PC-3 (cell line): Measurements from ENCODE around the gene LAD1. TPM values are rescaled to one million over a fixed set of nuclear protein-coding genes. Genes with fewer than 3 reads are reported as not detected.

ENCODE experiments used
- ATAC-seq: fragments of 200-7000 bp; cut with Tn5 transposase; 2 replicates; pipeline ENCODE4 v1.9.1; 2020; ENCODE audit warnings: mild to moderate bottlenecking, moderate library complexity
- BruUV-seq: library from RNA; stranded (reverse); fragments of 400-500 nt; replicated peaks from 2 replicates; lab custom pipeline; 2021; lab: Mats Ljungman, UMichigan
- CTCF ChIA-PET: fragments of 300-600 bp; sonication (Branson Sonifier 250); formaldehyde crosslinking; loops from one replicate; lab custom pipeline; 2022; ENCODE audit warnings: antibody characterized with exemption; lab: Charles Lee
- POLR2A ChIA-PET: fragments of 300-600 bp; sonication (Branson Sonifier 250); formaldehyde crosslinking; loops from one replicate; lab custom pipeline; 2022; ENCODE audit warnings: antibody characterized with exemption; ENCODE audit not compliant: unreplicated experiment; lab: Charles Lee
- DNase-seq: peaks from one replicate; pipeline ENCODE4 v3.0.0-alpha.2; 2015
- H2AFZ ChIP-seq: fragments of 300-600 bp; sonication (generic); 2 replicates; pipeline ENCODE4 v1.6.0; 2016; ENCODE audit warnings: antibody characterized with exemption, low read length
- H3F3A ChIP-seq: fragments of 300-600 bp; sonication (generic); one replicate; pipeline ENCODE4 v1.6.0; 2017; ENCODE audit warnings: antibody characterized with exemption, low read length, control low read depth, mild to moderate bottlenecking; ENCODE audit not compliant: unreplicated experiment
- H3K27ac ChIP-seq: fragments of 300-600 bp; sonication (generic); 2 replicates; pipeline ENCODE4 v1.5.1; 2016; ENCODE audit warnings: mild to moderate bottlenecking, low read length
- H3K27me3 ChIP-seq: fragments of 300-600 bp; sonication (generic); 2 replicates; pipeline ENCODE4 v1.6.1; 2016; ENCODE audit warnings: low read length, mixed read lengths
- H3K36me3 ChIP-seq: fragments of 300-600 bp; sonication (generic); 2 replicates; pipeline ENCODE4 v1.6.1; 2016; ENCODE audit warnings: low read depth, mixed run types, low read length, mixed read lengths
- H3K4me1 ChIP-seq: fragments of 300-600 bp; sonication (generic); 2 replicates; pipeline ENCODE4 v1.5.1; 2016; ENCODE audit warnings: low read length; ENCODE audit not compliant: insufficient read depth
- H3K4me2 ChIP-seq: fragments of 300-600 bp; sonication (generic); 2 replicates; pipeline ENCODE4 v1.6.0; 2016; ENCODE audit warnings: low read length
- H3K4me3 ChIP-seq: fragments of 300-600 bp; sonication (generic); 2 replicates; pipeline ENCODE4 v1.5.1; 2016; ENCODE audit warnings: mild to moderate bottlenecking, low read length, mixed read lengths
- H3K79me2 ChIP-seq: fragments of 300-600 bp; sonication (generic); 2 replicates; pipeline ENCODE4 v1.6.1; 2017; ENCODE audit warnings: low read length, mixed read lengths
- H3K9ac ChIP-seq: fragments of 300-600 bp; sonication (generic); 2 replicates; pipeline ENCODE4 v1.6.0; 2016; ENCODE audit warnings: mild to moderate bottlenecking, low read length
- H3K9me2 ChIP-seq: fragments of 300-600 bp; sonication (generic); replicated peaks from 2 replicates; pipeline ENCODE4 v1.6.1; 2016; ENCODE audit warnings: mixed run types, low read length, mixed read lengths
- H3K9me3 ChIP-seq: fragments of 300-600 bp; sonication (generic); 2 replicates; pipeline ENCODE4 v1.6.1; 2016; ENCODE audit warnings: low read length, mixed read lengths
- H4K20me1 ChIP-seq: fragments of 300-600 bp; sonication (generic); 2 replicates; pipeline ENCODE4 v1.6.1; 2016; ENCODE audit warnings: low read length, mixed read lengths
- CTCF ChIP-seq: fragments of 300-600 bp; sonication (generic); conservative IDR thresholded peaks from 2 replicates; pipeline ENCODE4 v1.5.1; 2017; ENCODE audit warnings: antibody characterized with exemption, low read depth, mild to moderate bottlenecking, low read length
- EZH2 ChIP-seq: fragments of 300-600 bp; sonication (generic); IDR thresholded peaks from one replicate; pipeline ENCODE4 v1.6.1; 2017; ENCODE audit warnings: antibody characterized with exemption, mild to moderate bottlenecking, low read length; ENCODE audit not compliant: unreplicated experiment
- EZH2phosphoT487 ChIP-seq: fragments of 300-600 bp; sonication (generic); IDR thresholded peaks from 2 replicates; pipeline ENCODE4 v1.6.1; 2018; ENCODE audit warnings: mild to moderate bottlenecking, antibody characterized with exemption, low read length, borderline replicate concordance
- intact Hi-C: fragments of 100-400 bp; cut with micrococcal nuclease; formaldehyde crosslinking; loops from 2 replicates; pipeline ENCODE4 v1.9.0; 2023
- total RNA-seq: library from RNA; depleted of rRNA; stranded (reverse); fragments of >200 nt; gene quantifications from 2 replicates; pipeline ENCODE4 v1.2.3, GENCODE V29; 2014

LAD1 gene
- total RNA-seq, 1 experiment from 2014 or later, result 310 TPM

GRCh38 chr1:201406831-201407406, 7.8 kb upstream of the LAD1 start:
- ChIA-PET POLR2A (no interaction called here), CTCF (interaction anchor here (1.1 kb wide), 1 partner anchor 23 kb away, joined by 3 read pairs; no protein-coding TSS in a partner anchor)
- Histone ChIP-seq H3K79me2 (no peaks in the 10 kb centered on the region), H3F3A (no peaks in the 10 kb centered on the region), H2AFZ (no peak overlapping the region), H3K9me2 (no peaks in the 10 kb centered on the region), H3K9me3 (no peaks in the 10 kb centered on the region), H4K20me1 (no peaks in the 10 kb centered on the region), H3K4me3 (no peak overlapping the region), H3K36me3 (no peaks in the 10 kb centered on the region), H3K4me2 (no peak overlapping the region), H3K4me1 (peaks cover 10% of the 10 kb centered on the region; the same call in 1 of the 2 replicates), H3K9ac (no peak overlapping the region), H3K27ac (no peak overlapping the region), H3K27me3 (no peaks in the 10 kb centered on the region)
- TF ChIP-seq EZH2, result no peak
- TF ChIP-seq EZH2phosphoT487, result no peak
- ATAC-seq, result no peak
- BruUV-seq, result no TSS peak
- no peak for DNase-seq
- intact Hi-C loops, result no loop called here

GRCh38 chr1:201405484-201405831, 6.3 kb upstream of the LAD1 start:
- POLR2A ChIA-PET, result interaction anchor here (0.5 kb wide), 2 partner anchors 15 to 755 kb away, joined by 3 to 11 read pairs; no protein-coding TSS in a partner anchor
- CTCF ChIA-PET, result interaction anchor here (0.6 to 1.1 kb wide), 2 partner anchors 22 to 126 kb away, joined by 3 to 4 read pairs; no protein-coding TSS in a partner anchor
- H3K79me2 ChIP-seq, result no peaks in the 10 kb centered on the region; the same call in 1 of the 2 replicates
- H3K9ac ChIP-seq, result no peak overlapping the region
- no peaks in the 10 kb centered on the region for H3K27me3 ChIP-seq
- TF ChIP-seq EZH2 (no peak), EZH2phosphoT487 (no peak)
- no peaks in the 10 kb centered on the region for H4K20me1 ChIP-seq
- H2AFZ ChIP-seq, result no peak overlapping the region
- peaks cover 13% of the 10 kb centered on the region for H3K4me1 ChIP-seq
- BruUV-seq, result no TSS peak
- no peaks in the 10 kb centered on the region for H3K9me2 ChIP-seq
- H3F3A ChIP-seq, result no peaks in the 10 kb centered on the region
- no peak overlapping the region for H3K4me3 ChIP-seq
- peak; percentile 25 for ATAC-seq
- H3K9me3 ChIP-seq, result no peaks in the 10 kb centered on the region
- intact Hi-C loops, result no loop called here
- DNase-seq, result peak; percentile 54
- H3K36me3 ChIP-seq, result no peaks in the 10 kb centered on the region
- no peak overlapping the region for H3K27ac ChIP-seq
- H3K4me2 ChIP-seq, result no peak overlapping the region

- BruUV-seq, result no TSS peak
- Histone ChIP-seq H4K20me1 (no peaks in the 10 kb centered on the region), H3K79me2 (peaks cover 5% of the 10 kb centered on the region), H3K9me3 (no peaks in the 10 kb centered on the region), H3K27me3 (no peaks in the 10 kb centered on the region), H3K4me2 (no peak overlapping the region), H3F3A (no peaks in the 10 kb centered on the region), H3K9ac (no peak overlapping the region), H3K36me3 (no peaks in the 10 kb centered on the region), H3K27ac (no peak overlapping the region), H2AFZ (no peak overlapping the region), H3K4me3 (no peak overlapping the region), H3K9me2 (no peaks in the 10 kb centered on the region), H3K4me1 (peaks cover 18% of the 10 kb centered on the region)
- no peak for TF ChIP-seq EZH2phosphoT487
- no peak for TF ChIP-seq CTCF
- no peak for TF ChIP-seq EZH2
- POLR2A ChIA-PET, result interaction anchor here (0.5 to 0.7 kb wide), 3 partner anchors 16 to 755 kb away, joined by 3 to 11 read pairs (median 5); no protein-coding TSS in a partner anchor
- CTCF ChIA-PET, result no interaction called here
- DNase-seq (no peak), ATAC-seq (no peak)
- intact Hi-C loops, result no loop called here
Observed at GRCh38 chr1:201404722-201405483, 5.8 kb upstream of the LAD1 start.
